SW480 (cell line): Measurements from ENCODE around the gene RAB11FIP3.

Source experiments
- DNase-seq: peaks from one replicate; pipeline ENCODE4 v3.0.0-alpha.2; 2016; ENCODE audit warnings: low spot score

The RAB11FIP3 gene

GRCh38 chr16:554640-555365 lies 129.4 kb downstream of the RAB11FIP3 start:
- DNase-seq = peak; percentile 52

DNA sequence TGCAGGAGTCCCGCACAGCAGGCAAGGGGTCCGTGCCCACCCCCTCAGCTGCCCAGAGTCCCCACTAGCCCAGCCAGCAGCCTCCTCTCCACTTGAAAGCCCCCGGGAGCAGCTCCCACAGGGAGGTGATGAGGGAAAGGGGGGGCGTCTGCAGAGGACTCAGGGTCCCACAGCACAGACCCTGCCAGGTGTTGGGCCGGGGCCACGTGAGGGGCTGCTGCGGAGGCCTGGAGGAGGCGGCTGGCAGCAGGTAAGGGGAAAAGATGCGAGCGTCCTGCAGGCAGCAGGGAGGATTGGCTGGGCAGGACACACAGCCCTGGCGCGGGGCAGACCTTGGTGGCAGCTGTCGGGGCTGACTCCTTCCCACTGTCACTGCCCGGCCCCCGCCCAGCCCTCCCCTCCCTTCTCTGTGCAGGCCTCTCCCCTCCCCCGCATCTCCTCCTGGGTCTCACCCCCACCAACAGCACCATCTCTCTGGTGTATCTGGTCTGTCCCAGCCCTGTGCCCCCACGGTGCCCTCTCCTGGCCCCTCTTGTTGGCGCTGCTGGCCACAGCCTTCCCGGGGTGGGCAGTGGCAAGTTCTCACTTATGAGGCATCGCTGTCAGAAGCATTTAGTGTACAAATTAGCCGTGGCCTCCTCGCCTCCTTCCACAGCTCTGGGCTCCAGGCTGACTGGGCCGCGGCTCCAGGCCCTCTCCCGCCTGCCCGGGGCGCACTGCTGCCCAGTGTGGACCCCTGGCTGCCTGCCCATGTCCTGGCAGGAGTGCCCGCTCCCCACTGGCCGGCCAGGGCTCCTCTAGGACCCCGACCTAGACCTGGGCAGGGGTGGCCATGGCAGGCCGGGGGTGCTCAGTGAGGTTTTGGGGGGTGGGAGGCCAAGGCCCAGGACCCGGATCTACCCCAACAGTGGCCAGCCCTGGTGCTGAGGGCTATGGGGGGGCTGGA lies 130.4 kb downstream of the RAB11FIP3 start:
- DNase-seq = no peak

GRCh38 chr16:556474-557173 lies 131.2 kb downstream of the RAB11FIP3 start:
- no peak for DNase-seq

DNA sequence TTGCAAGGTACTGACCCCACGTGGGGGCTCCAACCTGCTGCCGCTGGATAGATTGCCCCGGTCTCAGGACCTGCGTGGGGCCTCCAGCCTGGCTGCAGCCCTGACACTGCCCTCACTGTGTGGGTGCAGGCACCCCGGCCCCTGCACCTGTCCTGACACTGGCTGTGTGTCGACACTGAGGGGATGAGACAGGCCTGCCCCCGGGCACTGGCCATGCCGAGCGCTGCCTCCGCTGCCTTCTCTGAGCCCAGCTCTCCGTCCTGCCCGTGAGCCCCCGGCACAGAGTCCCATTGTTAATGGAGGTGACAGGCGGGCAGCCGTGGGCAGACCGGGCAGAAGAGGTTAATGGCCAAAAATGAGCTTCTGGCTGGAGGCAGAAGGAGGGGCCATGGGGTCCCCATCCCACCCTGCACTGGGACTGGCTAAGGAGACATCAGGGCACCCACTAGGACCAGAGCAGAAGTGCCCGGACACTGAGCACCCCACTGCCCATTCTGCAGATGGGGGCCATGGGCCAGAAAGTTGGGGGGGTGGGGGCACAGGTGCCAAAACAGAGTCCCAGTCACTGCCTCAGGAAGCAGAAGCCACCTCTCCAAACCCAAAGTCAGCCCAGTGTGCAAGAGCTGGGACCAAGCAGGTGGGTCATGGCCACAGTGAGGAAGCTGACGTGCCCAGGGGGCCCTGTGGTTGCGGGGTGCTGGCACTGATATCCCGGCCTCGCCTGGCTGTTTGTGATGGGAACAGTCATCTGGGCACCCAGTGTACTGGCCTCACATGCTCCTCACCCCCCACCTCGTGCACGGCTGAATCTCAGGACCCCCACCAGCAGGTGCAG lies 132.2 kb downstream of the RAB11FIP3 start:
- no peak for DNase-seq

DNA sequence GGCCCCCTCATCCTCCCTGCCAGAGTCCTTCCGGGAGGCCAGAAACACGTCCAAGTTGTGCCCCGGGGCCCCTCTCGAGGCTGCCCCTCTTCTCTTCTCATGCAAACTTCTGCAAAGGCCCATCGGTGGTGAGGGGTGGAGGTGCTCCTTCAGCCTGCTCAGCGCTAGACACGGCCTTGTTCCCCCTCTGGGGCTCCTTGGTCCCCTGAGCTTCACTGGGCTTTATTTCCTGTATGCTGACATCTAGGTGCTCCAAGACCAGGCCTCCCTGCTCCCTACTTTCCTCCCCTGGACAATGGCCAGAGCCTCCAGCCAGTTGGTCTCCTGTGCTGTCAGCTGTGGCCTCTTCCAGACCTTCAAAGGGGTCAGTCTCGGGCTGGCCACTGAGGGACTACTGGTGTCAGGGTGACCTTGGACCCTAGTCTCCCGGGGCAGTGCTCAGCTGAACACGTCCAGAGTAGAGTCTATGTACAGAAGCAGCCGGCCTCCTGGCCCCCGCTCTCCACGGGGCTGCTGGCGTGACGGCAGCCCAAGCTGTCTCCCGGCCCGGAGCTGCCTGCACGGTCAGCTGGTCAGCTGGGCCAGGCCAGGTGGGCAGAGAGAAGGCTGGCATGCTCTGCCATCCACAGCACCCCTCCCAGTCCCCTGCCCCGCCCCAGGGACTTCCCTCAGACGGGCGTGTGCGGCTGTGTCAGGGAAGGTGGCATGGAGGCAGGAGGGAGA lies 133.0 kb downstream of the RAB11FIP3 start:
- no peak for DNase-seq

DNA sequence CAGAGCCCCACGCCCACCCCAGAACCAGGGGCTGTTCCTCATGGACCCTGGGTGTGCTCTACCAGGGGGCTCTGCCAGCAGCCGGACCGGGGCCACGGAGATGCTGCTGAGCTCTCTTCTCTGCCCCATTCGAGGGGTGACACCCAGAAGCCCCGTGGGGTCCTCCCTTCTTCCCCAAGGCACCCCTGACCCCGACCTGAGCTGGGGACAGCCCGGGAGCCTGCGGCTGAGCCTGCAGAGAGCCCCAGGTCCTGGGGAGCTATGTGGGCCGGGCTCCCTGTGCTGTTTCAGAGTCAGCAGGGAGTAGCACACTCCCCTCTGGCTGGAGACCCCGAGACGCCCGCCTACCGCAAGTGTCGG lies 133.6 kb downstream of the RAB11FIP3 start:
- no peak for DNase-seq

DNA sequence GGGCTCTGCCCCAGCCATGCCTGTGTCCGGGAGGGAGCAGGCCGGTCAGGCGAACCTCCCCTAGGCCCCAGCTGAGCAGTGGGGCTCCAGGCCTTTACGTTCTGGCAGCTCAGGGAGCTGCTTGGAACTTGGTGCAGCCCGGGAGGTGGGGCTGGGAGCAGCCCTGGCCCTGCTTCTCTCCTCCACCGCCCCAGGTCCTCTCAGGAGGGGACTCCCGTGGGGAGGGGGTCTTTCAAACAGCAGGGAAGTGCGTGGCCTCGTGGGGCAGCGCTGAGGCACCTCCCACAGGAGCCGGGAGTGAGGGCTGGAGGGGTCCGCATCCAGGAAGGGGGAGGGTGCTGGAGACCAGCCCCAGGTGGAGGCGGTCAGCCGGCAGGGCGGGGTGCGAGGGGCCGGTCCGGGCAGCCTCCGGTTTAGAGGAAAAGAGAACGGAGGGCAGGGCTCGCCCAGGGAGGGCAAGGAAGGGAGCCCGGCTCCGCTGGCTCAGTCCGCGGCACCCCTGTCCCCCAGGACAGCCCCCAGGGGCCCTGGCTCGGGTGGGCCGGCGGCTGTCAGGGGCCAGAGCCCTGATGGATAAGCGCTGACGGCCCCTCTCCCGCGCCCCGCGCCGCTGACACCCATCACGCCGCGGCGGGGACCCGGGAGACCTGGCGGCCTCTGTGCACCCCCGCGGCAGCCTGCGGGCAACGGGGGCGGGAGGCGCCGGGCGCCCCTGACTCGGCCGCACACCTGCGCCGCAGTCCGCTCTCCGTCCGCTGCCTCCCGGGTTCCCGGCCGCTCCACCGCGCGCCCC lies 134.2 kb downstream of the RAB11FIP3 start:
- no peak for DNase-seq

DNA sequence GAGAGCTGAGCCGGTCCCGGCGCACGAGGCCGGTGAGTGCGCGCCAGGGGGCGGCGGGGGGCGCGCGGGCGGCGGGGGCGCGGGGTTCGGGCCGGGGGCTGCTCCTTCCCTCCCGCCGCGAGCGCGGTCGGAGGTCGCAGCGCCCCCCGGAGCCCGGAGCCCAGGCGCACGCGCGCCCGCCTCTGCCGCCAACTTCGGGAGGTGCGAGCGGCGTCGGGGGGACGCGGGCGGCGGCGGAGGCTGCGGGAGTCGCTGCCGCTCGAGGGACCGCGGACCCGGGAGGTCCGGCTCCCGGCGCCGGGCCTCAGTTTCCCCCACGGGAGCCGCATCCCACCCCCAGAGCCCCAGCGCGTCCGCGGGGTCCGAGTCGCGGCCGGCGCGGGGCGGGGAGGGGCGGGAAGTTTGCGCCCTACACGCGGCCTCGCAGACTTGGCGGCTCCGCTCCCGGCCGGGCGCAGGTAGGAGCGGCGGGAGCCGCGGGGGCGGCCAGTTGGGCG lies 134.8 kb downstream of the RAB11FIP3 start, which contains the start of gene PRR35:
Gene PRR35 (plus strand): TSS at position 191 of the 497 bp plus-strand sequence. CDS start 2,901 bp downstream, outside the sequence.
- no peak for DNase-seq

- DNase-seq = no peak
Observed at GRCh38 chr16:560701-561412, 135.4 kb downstream of the RAB11FIP3 start.

DNA sequence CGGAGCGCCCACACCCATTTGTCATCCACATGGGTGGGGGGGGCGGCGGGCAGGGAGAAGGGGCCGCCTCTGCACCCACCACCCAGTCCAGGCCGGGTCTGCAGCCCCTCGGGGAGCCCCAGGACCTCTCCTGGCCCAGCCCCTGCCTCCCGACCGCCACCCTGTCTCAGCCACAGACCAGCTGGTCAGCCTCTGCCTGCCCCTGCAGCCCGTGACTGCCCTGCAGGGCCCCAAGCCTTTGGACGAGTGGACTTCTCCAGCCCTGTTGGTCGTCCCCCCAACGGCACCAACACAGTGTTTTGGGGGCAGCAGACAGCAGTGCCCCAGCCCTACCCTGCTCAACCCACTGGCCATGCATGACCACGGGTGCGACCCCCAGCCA lies 136.0 kb downstream of the RAB11FIP3 start:
- no peak for DNase-seq

DNA sequence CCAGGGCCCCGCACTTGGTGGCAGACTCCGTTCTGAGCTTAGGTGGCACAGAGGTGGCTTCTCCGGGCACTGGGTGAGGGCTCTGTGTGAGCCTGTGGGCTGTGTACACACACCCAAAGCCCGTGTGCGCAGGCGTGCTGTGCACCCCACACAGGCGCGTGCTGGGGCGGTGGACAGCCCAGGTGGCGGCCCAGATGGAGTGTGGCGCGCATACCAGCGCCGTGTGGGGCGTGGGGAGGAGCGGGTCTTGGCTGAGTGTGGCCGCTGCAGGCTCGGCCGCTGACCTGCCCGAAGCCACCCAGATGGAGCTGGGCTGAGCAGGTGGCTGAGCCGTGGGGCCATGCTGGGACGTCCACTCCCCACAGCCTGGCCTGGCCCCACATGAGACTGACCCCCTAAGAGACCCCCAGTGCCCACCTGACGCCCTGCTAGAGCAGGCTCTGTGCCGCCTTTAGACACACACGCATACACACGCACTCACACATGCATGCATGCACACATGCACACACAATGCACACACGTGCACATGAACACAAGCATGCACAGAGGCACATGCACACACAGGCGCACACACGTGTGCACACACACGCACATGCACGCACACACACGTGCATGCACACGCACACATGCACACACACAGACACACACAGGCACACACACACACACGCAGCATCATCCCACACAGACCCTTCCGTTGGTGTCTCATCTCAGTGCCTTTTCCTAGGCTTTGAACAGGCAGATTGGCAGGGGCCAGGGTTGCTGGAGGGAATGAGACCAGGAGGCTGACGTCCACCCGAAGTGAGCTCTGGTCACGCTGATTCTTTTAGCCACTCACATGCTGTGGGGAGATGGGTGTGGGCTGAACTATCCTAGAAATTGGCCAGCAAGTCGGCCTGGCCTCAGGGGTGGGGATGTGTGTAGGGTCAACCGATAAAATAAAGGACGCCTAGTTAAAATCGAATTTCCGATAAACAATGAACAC lies 136.8 kb downstream of the RAB11FIP3 start:
- DNase-seq = no peak

- DNase-seq = no peak
Observed at GRCh38 chr16:563072-563644, 137.7 kb downstream of the RAB11FIP3 start.

DNA sequence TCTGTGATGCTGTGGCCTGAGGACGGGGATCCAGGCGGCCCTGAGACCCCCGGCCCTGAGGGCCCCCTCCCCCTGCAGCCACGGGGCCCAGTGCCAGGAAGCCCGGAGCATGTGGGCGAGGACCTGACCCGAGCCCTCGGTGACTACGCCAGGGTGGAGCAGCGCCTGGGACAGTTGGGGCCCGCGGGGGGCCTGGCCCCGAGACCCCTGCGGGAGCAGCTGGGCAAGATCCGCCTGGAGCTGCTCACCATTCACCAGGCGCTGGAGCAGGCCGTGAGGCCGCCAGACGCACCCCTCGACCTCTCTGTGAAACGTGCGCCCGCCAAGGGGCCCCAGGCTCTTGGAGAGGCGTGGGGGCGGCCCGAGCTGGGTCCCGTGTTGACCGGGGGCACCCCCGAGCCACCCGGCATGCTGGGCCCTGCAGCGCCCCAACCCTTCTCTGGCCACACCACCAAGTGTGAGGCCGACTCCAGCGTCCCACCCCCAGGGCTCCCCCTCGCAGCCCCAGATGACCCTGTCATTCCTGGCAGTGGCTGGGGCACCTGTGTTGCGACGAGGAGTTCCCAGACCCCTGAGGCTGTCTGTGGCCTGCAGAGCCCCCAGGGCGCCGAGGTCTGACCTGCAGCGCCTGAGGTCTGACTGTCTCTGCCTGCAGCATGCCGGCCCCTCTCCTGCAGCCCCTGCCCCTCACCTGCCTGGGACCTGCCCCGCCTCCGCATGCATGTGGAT lies 139.4 kb downstream of the RAB11FIP3 start:
- no peak for DNase-seq

- DNase-seq = no peak
Observed at GRCh38 chr16:565419-566330, 140.2 kb downstream of the RAB11FIP3 start.

DNA sequence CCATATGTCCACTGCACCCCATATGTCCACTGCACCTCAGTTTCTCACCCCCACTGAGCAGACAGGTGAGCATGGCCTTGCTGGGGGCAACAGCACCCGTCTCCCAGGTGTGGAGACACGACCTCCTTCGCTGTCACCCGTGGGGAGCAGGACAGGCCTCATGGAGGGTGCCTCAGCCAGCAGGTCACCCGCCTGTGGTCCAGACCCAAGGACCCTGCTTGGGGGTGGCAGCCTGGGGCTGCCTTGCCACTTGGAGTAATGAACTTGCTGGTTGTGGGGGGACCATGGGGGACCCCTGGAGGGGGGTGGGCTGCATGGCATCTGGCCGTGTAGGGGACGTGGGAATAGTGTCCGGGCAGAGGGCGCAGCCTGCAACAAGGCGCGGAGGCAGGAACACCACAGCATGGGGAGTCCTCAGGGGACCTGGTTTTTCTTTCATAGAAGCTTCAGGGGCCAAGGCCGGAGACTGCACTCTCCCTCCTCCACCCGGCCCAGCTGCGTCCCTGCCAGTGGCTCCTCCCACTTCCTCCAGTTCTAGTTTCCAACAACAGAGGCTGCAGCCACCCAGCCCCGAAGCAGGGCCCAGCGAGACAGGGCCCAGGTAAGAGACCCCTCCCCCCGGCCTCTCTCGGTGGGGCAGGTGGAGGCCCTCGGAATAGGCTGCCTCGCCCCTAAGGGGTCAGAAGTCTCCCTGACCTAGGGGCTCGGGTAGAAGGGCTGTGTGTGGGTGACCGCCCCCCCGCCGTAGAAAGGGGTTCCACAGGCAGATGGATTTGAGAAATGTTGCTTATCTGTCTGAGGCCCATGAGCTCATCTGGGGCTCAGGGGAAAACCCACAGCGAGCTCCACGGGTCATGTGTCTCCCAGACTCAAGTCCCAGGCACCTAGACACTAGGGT lies 141.3 kb downstream of the RAB11FIP3 start, which contains the start of gene NHLRC4:
Gene NHLRC4 (plus strand): TSS at position 531 of the 898 bp plus-strand sequence. CDS start 1,043 bp downstream, outside the sequence.
- DNase-seq = no peak
